Subcutaneous abdominal adipose tissue (tissue), 5 donors: ENCODE measurements around the gene SRSF7.

ENCODE experiments used
- H3K27ac ChIP-seq: one replicate; pipeline ENCODE4 v1.7.0; 2013; ENCODE audit warnings: low read depth, mild to moderate bottlenecking, inconsistent platforms, low read length, moderate library complexity
- H3K27me3 ChIP-seq, 5 donors: one replicate each; pipeline ENCODE4 v1.7.0; 2013; ENCODE audit warnings: low read length in 5 of 5, inconsistent platforms in 1 of 5; ENCODE audit not compliant: control insufficient read depth in 5 of 5, insufficient read depth in 4 of 5
- H3K36me3 ChIP-seq, 5 donors: one replicate each; pipeline ENCODE4 v1.7.0; 2013; ENCODE audit warnings: low read length in 5 of 5; ENCODE audit not compliant: control insufficient read depth in 5 of 5, insufficient read depth in 5 of 5
- H3K4me1 ChIP-seq, 5 donors: one replicate each; pipeline ENCODE4 v1.7.0; 2013; ENCODE audit warnings: low read length in 5 of 5, mild to moderate bottlenecking in 3 of 5, moderate library complexity in 1 of 5; ENCODE audit not compliant: control insufficient read depth in 5 of 5, insufficient read depth in 5 of 5
- H3K4me3 ChIP-seq, 5 donors: one replicate each; pipeline ENCODE4 v1.7.0; 2013; ENCODE audit warnings: low read length in 5 of 5, low read depth in 1 of 5
- H3K9ac ChIP-seq, 5 donors: one replicate each; pipeline ENCODE4 v1.7.0; 2013; ENCODE audit warnings: low read length in 5 of 5, mild to moderate bottlenecking in 4 of 5, moderate library complexity in 3 of 5
- H3K9me3 ChIP-seq, 5 donors: one replicate each; pipeline ENCODE4 v1.7.0; 2013; ENCODE audit warnings: low read length in 5 of 5; ENCODE audit not compliant: control insufficient read depth in 5 of 5
- donor health status: healthy.
- donor health status: healthy.
- donor health status: healthy.
- donor health status: healthy.
- donor health status: healthy.

SRSF7 gene

GRCh38 chr2:38697116-38697840 lies 53.9 kb downstream of the SRSF7 start:
- Histone ChIP-seq H3K27me3 (no peaks in the 10 kb centered on the region), H3K9me3 (no peaks in the 10 kb centered on the region), H3K27ac (no peak overlapping the region), H3K4me1 (peaks cover 0 to 3% (median 0%) of the 10 kb centered on the region in 5 donors), H3K9ac (no peak overlapping the region), H3K36me3 (peaks cover 0 to 4% (median 0%) of the 10 kb centered on the region in 5 donors), H3K4me3 (no peak overlapping the region)
